Measurements from ENCODE around the gene LUC7L. TPM values are rescaled to one million over a fixed set of nuclear protein-coding genes. Genes with fewer than 3 reads are reported as not detected.

Gene LUC7L
- total RNA-seq, 1 donor from 2014 or later, result 74.1 TPM

- Histone ChIP-seq H3K79me2 (ENCODE audit: insufficient read depth, low read length) (peaks cover under 1% of the 10 kb centered on the region), H3K4me3 (ENCODE audit: insufficient read depth, low read depth, low read length) (no peak overlapping the region), H3K9ac (ENCODE audit: low read length) (no peak overlapping the region), H3K9me3 (ENCODE audit: insufficient read depth, low read depth, low read length) (no peaks in the 10 kb centered on the region), H3K36me3 (ENCODE audit: insufficient read depth, low read length) (no peaks in the 10 kb centered on the region), H3K4me1 (ENCODE audit: insufficient read depth, low read length) (no peaks in the 10 kb centered on the region), H3K27ac (ENCODE audit: low read depth, low read length) (no peak overlapping the region), H4K20me1 (ENCODE audit: insufficient read depth, low read length) (no peaks in the 10 kb centered on the region), H3K4me2 (ENCODE audit: low read length) (no peak overlapping the region), H2AFZ (ENCODE audit: low read depth, low read length) (no peak overlapping the region), H3K27me3 (ENCODE audit: insufficient read depth, low read length) (peaks cover 3% of the 10 kb centered on the region)
- DNase-seq (ENCODE audit: low read depth), result no peak
- H3K4me1 Mint-ChIP-seq (ENCODE audit: low read depth, unreplicated experiment), result peaks cover 13% of the 10 kb centered on the region
- H3K4me3 Mint-ChIP-seq (ENCODE audit: unreplicated experiment), result peak overlapping the region; percentile 40
- peaks cover 11% of the 10 kb centered on the region for H3K27me3 Mint-ChIP-seq (ENCODE audit: low read depth, unreplicated experiment)
- peak overlapping the region; percentile 26 for H3K27ac Mint-ChIP-seq (ENCODE audit: unreplicated experiment)
- H3K9me3 Mint-ChIP-seq (ENCODE audit: unreplicated experiment), result no peaks in the 10 kb centered on the region
- no peak for FAIRE-seq
- no peaks in the 10 kb centered on the region for H3K36me3 Mint-ChIP-seq (ENCODE audit: low read depth, unreplicated experiment)
- TF ChIP-seq EZH2 (IDR thresholded peaks at IDR 0.05; ENCODE audit: insufficient read depth, low read length), result no peak
- TF ChIP-seq CTCF (IDR thresholded peaks at IDR 0.05; ENCODE audit: insufficient read depth, low read depth, low read length), result no peak
Measured at GRCh38 chr16:143047-143446, 86.2 kb downstream of the LUC7L start.

- H3K4me1 Mint-ChIP-seq (ENCODE audit: low read depth, unreplicated experiment), result peaks cover 13% of the 10 kb centered on the region
- FAIRE-seq, result no peak
- H3K27me3 Mint-ChIP-seq (ENCODE audit: low read depth, unreplicated experiment), result peaks cover 11% of the 10 kb centered on the region
- no peak overlapping the region for H3K4me3 Mint-ChIP-seq (ENCODE audit: unreplicated experiment)
- Histone ChIP-seq H3K36me3 (ENCODE audit: insufficient read depth, low read length) (no peaks in the 10 kb centered on the region), H3K9me3 (ENCODE audit: insufficient read depth, low read depth, low read length) (no peaks in the 10 kb centered on the region), H3K4me1 (ENCODE audit: insufficient read depth, low read length) (no peaks in the 10 kb centered on the region), H2AFZ (ENCODE audit: low read depth, low read length) (no peak overlapping the region), H3K4me3 (ENCODE audit: insufficient read depth, low read depth, low read length) (no peak overlapping the region), H3K4me2 (ENCODE audit: low read length) (no peak overlapping the region), H4K20me1 (ENCODE audit: insufficient read depth, low read length) (no peaks in the 10 kb centered on the region), H3K9ac (ENCODE audit: low read length) (no peak overlapping the region), H3K27ac (ENCODE audit: low read depth, low read length) (no peak overlapping the region), H3K27me3 (ENCODE audit: insufficient read depth, low read length) (peaks cover 3% of the 10 kb centered on the region), H3K79me2 (ENCODE audit: insufficient read depth, low read length) (peaks cover 6% of the 10 kb centered on the region)
- no peaks in the 10 kb centered on the region for H3K9me3 Mint-ChIP-seq (ENCODE audit: unreplicated experiment)
- no peak for DNase-seq (ENCODE audit: low read depth)
- no peak overlapping the region for H3K27ac Mint-ChIP-seq (ENCODE audit: unreplicated experiment)
- TF ChIP-seq CTCF (IDR thresholded peaks at IDR 0.05; ENCODE audit: insufficient read depth, low read depth, low read length) (no peak), EZH2 (IDR thresholded peaks at IDR 0.05; ENCODE audit: insufficient read depth, low read length) (no peak)
- H3K36me3 Mint-ChIP-seq (ENCODE audit: low read depth, unreplicated experiment), result no peaks in the 10 kb centered on the region
Measured at GRCh38 chr16:142405-142967, 86.8 kb downstream of the LUC7L start.

GRCh38 chr16:140175-140857 lies 88.9 kb downstream of the LUC7L start:
- no peaks in the 10 kb centered on the region for H3K27me3 ChIP-seq (ENCODE audit: insufficient read depth, low read length)
- Mint-ChIP-seq H3K9me3 (ENCODE audit: unreplicated experiment) (no peaks in the 10 kb centered on the region), H3K4me1 (ENCODE audit: low read depth, unreplicated experiment) (peaks cover 13% of the 10 kb centered on the region), H3K36me3 (ENCODE audit: low read depth, unreplicated experiment) (no peaks in the 10 kb centered on the region), H3K27ac (ENCODE audit: unreplicated experiment) (no peak overlapping the region), H3K27me3 (ENCODE audit: low read depth, unreplicated experiment) (peaks cover 5% of the 10 kb centered on the region), H3K4me3 (ENCODE audit: unreplicated experiment) (no peak overlapping the region)
- H3K9me3 ChIP-seq (ENCODE audit: insufficient read depth, low read depth, low read length), result no peaks in the 10 kb centered on the region
- H3K27ac ChIP-seq (ENCODE audit: low read depth, low read length), result no peak overlapping the region
- H4K20me1 ChIP-seq (ENCODE audit: insufficient read depth, low read length), result no peaks in the 10 kb centered on the region
- H3K9ac ChIP-seq (ENCODE audit: low read length), result no peak overlapping the region
- FAIRE-seq (no peak), DNase-seq (ENCODE audit: low read depth) (no peak)
- no peak overlapping the region for H3K4me2 ChIP-seq (ENCODE audit: low read length)
- H3K79me2 ChIP-seq (ENCODE audit: insufficient read depth, low read length), result peaks cover 25% of the 10 kb centered on the region
- H3K36me3 ChIP-seq (ENCODE audit: insufficient read depth, low read length), result no peaks in the 10 kb centered on the region
- TF ChIP-seq EZH2 (IDR thresholded peaks at IDR 0.05; ENCODE audit: insufficient read depth, low read length) (no peak), CTCF (IDR thresholded peaks at IDR 0.05; ENCODE audit: insufficient read depth, low read depth, low read length) (no peak)
- H3K4me1 ChIP-seq (ENCODE audit: insufficient read depth, low read length), result no peaks in the 10 kb centered on the region
- H3K4me3 ChIP-seq (ENCODE audit: insufficient read depth, low read depth, low read length), result no peak overlapping the region
- no peak overlapping the region for H2AFZ ChIP-seq (ENCODE audit: low read depth, low read length)
